ENCODE data around the gene NDUFB3. TPM values are rescaled to one million over a fixed set of nuclear protein-coding genes. Genes with fewer than 3 reads are reported as not detected.

Gene NDUFB3
- total and polyA plus RNA-seq, 2 donors (not counting 3 experiments of a cell fraction or from before 2014, with no cell fraction given): 65.6 to 96.7 TPM

DNA sequence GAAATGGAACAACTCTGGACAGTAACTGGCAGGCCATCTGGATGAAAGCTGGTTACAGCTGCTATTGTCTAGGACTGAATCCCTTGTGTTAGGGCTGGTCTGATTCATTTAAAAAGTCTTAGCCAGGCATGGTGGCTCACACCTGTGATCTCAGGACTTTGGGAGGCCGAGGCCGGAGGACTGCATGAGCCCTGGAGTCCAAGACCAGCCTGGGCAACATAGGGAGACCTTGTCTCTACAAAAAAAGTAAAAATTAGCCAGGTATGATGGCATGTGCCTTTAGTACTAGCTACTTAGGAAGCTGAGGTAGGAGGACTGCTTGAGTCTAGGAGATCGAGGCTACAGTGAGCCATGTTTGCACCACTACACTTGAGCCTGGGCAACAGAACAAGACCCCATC is 28.7 kb downstream of the NDUFB3 start:
- no TSS peak for BruUV-seq (replicated peaks)
- intact Hi-C loops (cut with micrococcal nuclease): no loop called here
- Histone ChIP-seq H3K4me3 (replicated peaks in 1 of 3; ENCODE audit: insufficient read depth in 1 of 3, low read depth in 1 of 3, low read length in 3 of 3) (no peak overlapping the region), H3K36me3 (ENCODE audit: control insufficient read depth in 2 of 2, extremely low read depth in 1 of 2, insufficient read depth in 2 of 2, low read length in 2 of 2) (no peaks in the 10 kb centered on the region), H4K20me1 (replicated peaks; ENCODE audit: control insufficient read depth, extremely low read depth, insufficient read depth, low read length) (no peaks in the 10 kb centered on the region), H3K9ac (replicated peaks; ENCODE audit: extremely low read depth, insufficient read depth, low read length) (no peak overlapping the region), H3K79me2 (ENCODE audit: control insufficient read depth, insufficient read depth, low read length) (no peaks in the 10 kb centered on the region), H2AFZ (ENCODE audit: low read depth, low read length) (no peak overlapping the region), H3K4me2 (ENCODE audit: insufficient read depth, low read length) (no peak overlapping the region), H3K9me3 (replicated peaks; ENCODE audit: control insufficient read depth, insufficient read depth, low read length) (no peaks in the 10 kb centered on the region), H3K27me3 (ENCODE audit: control insufficient read depth in 2 of 2, insufficient read depth in 2 of 2, low read length in 2 of 2) (no peaks in the 10 kb centered on the region), H3K9me1 (replicated peaks; ENCODE audit: control insufficient read depth, extremely low read depth, insufficient read depth, low read length) (no peaks in the 10 kb centered on the region), H3K4me1 (ENCODE audit: control insufficient read depth, extremely low read depth, insufficient read depth, low read length) (peaks cover 6% of the 10 kb centered on the region), H3K27ac (ENCODE audit: insufficient read depth, low read depth, low read length) (no peak overlapping the region)
- TF ChIP-seq FOS (IDR thresholded peaks at IDR 0.05; ENCODE audit: borderline replicate concordance, insufficient read depth, low read length) (no peak), CTCF (IDR thresholded peaks at IDR 0.05; ENCODE audit: extremely low read depth in 1 of 2, insufficient read depth in 1 of 2, low read depth in 1 of 2, low read length in 2 of 2) (no peak), MYC (IDR thresholded peaks at IDR 0.05; ENCODE audit: low read depth, low read length) (no peak), EZH2 (IDR thresholded peaks at IDR 0.05; ENCODE audit: borderline replicate concordance, low read depth, low read length, severe bottlenecking) (no peak), POLR2AphosphoS5 (IDR thresholded peaks at IDR 0.05; ENCODE audit: insufficient read depth, low read depth, low read length) (no peak), JUN (IDR thresholded peaks at IDR 0.05; ENCODE audit: borderline replicate concordance, insufficient read depth, insufficient read length, low read depth) (no peak), POLR2A (IDR thresholded peaks at IDR 0.05; ENCODE audit: low read depth, low read length) (no peak), GATA2 (IDR thresholded peaks at IDR 0.05; ENCODE audit: insufficient read depth, insufficient read length, low read depth, low read length) (no peak)
- TF ChIP-seq, protein P1, sequence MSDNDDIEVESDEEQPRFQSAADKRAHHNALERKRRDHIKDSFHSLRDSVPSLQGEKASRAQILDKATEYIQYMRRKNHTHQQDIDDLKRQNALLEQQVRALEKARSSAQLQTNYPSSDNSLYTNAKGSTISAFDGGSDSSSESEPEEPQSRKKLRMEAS (IDR thresholded peaks at IDR 0.05; ENCODE audit: insufficient read depth, insufficient read length): no peak
- CTCF ChIA-PET: interaction anchor here (1.2 to 1.5 kb wide), 3 partner anchors 11 to 58 kb away, joined by 3 to 7 read pairs (median 5); no protein-coding TSS in a partner anchor
- dilution Hi-C loops (cut with MboI; ENCODE audit: extremely low pct_ligation_motif_present, low sequenced_read_pairs): no loop called here
- POLR2A ChIA-PET: no interaction called here
- no peak for DNase-seq (ENCODE audit: low read depth, low spot score)
- FAIRE-seq: no peak
